ENCODE data around the gene NPEPPS.
A peak's percentile ranks its signal among the peaks of the same experiment; 100 is the strongest.
"Not testable (repeated sequence)": the region's sequence is repeated elsewhere in the genome, so short reads cannot be mapped to it uniquely, and the experiment has no call there.

DNA sequence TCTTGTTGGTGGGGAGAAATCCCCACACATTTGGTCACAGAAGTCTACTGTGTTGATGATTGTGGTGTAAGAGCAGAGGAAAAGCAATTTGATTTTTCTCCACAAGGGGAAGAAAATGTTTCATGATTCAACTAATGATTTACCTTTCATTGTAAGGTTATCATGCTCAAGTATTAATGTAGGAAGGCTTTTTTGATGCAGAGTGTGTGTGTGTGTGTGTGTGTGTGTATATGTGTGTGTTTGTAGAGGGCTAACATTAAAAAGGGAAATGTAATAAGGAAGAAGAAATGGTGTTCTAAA lies 31.4 kb downstream of the NPEPPS start:
- TF ChIP-seq, protein P1, sequence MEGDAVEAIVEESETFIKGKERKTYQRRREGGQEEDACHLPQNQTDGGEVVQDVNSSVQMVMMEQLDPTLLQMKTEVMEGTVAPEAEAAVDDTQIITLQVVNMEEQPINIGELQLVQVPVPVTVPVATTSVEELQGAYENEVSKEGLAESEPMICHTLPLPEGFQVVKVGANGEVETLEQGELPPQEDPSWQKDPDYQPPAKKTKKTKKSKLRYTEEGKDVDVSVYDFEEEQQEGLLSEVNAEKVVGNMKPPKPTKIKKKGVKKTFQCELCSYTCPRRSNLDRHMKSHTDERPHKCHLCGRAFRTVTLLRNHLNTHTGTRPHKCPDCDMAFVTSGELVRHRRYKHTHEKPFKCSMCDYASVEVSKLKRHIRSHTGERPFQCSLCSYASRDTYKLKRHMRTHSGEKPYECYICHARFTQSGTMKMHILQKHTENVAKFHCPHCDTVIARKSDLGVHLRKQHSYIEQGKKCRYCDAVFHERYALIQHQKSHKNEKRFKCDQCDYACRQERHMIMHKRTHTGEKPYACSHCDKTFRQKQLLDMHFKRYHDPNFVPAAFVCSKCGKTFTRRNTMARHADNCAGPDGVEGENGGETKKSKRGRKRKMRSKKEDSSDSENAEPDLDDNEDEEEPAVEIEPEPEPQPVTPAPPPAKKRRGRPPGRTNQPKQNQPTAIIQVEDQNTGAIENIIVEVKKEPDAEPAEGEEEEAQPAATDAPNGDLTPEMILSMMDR (IDR thresholded peaks at IDR 0.05), result peak in 1 of 6 experiments; percentile 16
- TF ChIP-seq POLR2A (IDR thresholded peaks at IDR 0.05), result not testable (repeated sequence)
